ENCODE results near the gene PPIB.

DNA sequence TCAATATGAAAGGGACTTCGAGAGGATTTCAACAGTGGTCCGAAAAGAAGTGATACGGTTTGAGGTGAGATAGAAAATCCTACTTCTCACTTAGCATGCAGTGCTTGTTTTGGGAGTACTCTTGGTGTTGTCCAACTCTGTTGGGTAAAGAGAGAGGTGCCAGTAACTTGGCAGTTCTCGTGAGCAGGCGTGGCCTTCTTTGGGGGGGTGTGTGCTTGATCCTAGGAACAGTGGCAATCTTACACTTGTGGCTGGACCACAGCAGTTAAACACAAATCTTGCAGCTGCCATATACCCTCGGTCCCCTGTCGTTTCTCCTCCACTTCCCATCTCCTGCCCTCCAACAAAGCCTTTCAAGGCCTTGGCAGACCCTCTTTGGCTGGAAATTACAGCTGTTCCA, 26.5 kb downstream of the PPIB start:
- TF ChIP-seq, protein P1, sequence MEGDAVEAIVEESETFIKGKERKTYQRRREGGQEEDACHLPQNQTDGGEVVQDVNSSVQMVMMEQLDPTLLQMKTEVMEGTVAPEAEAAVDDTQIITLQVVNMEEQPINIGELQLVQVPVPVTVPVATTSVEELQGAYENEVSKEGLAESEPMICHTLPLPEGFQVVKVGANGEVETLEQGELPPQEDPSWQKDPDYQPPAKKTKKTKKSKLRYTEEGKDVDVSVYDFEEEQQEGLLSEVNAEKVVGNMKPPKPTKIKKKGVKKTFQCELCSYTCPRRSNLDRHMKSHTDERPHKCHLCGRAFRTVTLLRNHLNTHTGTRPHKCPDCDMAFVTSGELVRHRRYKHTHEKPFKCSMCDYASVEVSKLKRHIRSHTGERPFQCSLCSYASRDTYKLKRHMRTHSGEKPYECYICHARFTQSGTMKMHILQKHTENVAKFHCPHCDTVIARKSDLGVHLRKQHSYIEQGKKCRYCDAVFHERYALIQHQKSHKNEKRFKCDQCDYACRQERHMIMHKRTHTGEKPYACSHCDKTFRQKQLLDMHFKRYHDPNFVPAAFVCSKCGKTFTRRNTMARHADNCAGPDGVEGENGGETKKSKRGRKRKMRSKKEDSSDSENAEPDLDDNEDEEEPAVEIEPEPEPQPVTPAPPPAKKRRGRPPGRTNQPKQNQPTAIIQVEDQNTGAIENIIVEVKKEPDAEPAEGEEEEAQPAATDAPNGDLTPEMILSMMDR (IDR thresholded peaks at IDR 0.05), result no peak
- no peak for TF ChIP-seq POLR2A (IDR thresholded peaks at IDR 0.05)
